ENCODE results near the gene PZP.
"Not testable (repeated sequence)": the region's sequence is repeated elsewhere in the genome, so short reads cannot be mapped to it uniquely, and the experiment has no call there.

PZP gene

DNA sequence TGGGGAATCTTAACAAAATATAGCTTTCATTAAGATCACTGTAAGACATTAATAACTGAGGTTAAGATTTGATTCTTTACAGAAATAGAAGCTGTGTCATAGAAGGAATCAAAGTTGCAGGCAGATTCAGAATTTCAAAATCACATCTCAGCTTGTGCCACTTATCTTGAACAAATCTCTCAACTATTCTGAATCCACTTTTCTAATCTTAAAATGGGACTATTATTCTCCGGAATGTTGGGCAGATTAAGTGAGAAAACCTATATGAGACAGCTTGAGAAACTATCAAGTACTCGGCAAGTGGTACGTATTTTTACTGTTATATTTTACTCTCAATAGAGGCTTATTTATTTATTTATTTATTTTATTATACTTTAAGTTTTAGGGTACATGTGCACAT is 28.4 kb downstream of the PZP start:
- DNase-seq, result no peak

DNA sequence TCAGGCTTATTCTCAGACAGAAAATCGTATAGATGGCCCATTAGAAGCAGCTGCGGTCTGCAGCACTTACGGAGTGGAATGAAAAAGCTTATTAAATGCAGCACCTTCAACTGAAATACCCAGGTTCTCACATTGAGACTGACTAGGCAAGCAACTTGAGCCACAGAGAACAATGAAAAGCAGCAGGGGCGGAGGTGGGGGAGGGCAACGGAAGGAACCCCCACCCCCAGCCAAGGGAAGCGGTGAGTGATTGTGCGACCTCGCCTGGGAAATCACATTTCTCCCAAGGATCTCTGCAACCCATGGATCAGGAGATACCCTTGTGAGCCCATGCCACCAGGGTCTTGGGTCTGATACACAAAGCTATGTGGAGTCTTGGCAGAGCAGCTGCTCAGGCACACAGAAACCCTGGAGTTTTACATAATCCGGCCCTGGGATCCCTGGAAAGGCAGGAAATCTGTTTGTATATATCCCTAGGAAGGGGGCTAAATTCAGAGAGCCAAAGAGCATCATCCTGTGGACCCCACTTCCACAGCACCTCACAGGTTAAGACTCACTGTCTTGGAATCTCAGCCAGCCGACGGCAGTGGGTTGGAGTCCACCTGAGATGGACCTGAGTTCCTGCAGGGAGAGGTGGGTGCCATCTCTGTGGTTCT is 38.1 kb downstream of the PZP start:
- no peak for DNase-seq

DNA sequence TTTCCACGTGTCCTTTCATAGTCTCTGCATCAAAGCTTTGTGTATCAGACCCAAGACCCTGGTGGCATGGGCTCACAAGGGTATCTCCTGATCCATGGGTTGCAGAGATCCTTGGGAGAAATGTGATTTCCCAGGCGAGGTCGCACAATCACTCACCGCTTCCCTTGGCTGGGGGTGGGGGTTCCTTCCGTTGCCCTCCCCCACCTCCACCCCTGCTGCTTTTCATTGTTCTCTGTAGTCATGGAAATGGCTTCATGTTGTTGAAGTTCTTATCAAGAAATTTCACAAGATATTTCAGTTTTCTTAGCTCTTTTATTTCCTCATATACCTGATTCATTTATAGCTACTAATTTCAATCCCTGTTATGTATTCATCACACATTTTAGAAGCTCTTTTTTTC is 40.9 kb downstream of the PZP start:
- not testable (repeated sequence) for DNase-seq

DNA sequence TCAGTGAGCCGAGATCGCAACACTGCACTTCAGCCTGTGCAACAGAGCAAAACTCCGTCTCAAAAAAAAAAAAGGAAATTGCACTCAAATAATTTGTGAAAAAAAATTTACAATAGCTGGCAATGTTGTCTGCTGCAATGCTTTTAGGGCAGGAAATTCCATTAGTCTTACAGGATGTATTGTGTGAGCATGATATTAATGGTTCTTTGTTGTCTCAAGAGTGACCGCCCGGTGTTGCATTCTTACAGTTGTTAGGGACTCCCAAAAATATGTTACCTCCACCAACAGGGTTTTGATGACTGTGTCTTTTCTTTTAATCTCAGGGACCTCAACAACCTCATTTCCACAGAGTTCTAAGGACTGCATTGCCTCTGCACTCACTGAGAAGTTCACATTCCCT is 44.8 kb downstream of the PZP start:
- no peak for DNase-seq

DNA sequence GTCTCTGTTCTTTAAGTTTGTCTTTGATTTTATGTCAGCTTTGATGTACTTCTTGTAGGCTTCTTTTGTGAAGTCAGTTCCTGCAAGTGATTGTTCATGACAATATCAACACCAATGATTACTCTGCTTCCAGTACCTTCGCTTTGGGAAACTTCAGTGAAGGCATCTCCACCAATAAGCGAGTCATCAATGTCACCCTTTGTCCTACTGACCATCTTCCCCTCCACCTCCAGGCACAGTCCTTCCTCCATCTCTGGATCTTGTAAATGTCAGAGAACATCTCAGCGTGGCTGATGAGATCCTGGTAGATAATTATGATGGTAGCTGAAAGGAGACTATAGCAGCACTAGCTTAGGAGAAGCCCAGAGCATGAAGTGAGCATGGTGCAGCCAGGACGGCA is 52.1 kb downstream of the PZP start:
- no peak for DNase-seq

DNA sequence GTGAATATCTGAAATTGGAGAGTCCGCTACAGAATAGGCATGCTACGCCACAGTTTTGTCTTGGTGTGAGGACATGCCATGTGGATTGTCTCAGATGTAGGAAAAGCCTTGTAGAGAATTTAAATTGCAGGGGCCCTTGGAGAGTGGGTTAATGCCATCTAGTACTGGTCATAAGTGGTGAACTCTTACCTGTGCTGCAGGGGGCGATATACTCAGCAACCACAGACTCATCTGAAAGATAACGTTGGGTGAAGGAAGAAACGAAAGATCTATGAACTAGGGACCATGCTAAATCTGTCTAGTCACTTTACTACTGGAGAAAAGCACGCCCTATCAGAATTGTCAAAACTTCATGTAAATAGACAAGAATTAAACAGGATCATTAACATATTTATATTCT is 58.8 kb downstream of the PZP start:
- no peak for DNase-seq

DNA sequence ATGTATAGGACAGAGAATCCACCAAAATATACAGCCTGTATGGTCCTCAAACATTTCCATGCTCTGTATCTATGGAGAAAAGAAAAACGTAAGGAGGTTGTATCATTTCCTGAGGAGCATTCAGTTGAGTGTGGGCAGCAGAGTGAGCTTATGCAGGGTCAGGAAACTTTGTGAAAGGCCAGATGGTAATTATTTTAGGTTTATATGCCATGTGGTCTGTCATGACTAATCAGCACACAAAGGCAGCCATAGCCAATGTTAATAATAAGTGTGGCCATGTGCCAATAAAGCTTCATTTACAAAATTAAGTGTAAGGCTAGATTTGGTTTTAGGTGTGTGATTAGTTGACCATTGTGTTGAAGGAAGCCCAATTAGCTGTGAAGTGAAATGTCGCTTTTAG is 59.3 kb downstream of the PZP start:
- DNase-seq, result no peak

DNA sequence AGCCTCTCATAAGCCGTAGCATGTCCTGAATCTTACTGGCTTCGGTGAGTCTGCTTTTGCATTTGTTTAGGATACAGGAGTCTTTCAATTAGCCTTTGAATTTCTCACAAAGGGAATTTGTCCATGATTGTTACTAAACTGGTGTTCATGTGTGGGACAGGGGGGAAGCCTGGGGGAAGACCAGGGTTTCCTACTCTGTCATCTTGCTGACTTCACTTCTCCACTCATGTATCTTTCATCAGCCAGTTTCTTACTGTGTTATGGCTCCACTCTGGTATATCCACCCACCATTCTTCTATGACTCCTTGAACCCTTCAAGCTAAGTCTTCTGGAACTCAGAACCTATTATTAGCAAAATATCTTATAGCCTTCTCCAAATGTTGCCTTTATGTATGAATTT is 60.7 kb downstream of the PZP start:
- no peak for DNase-seq

DNA sequence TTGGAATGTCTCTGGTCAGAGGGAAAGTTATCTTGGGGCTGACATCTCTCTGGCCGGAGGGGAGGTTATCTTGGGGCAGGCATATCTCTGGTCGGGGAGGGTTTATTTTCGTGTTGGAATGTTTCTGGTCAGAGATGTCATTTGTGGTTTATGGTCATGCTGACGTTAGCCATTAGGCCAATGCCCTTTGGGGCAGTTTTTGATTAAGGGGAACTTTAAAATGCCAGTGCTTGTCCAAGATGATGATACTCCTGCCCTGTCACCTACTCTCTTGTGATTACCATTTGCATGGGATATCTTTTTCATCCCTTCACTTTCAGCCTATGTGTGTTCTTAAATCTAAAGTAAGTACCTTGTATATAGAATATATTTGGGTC is 63.5 kb downstream of the PZP start:
- no peak for DNase-seq

DNA sequence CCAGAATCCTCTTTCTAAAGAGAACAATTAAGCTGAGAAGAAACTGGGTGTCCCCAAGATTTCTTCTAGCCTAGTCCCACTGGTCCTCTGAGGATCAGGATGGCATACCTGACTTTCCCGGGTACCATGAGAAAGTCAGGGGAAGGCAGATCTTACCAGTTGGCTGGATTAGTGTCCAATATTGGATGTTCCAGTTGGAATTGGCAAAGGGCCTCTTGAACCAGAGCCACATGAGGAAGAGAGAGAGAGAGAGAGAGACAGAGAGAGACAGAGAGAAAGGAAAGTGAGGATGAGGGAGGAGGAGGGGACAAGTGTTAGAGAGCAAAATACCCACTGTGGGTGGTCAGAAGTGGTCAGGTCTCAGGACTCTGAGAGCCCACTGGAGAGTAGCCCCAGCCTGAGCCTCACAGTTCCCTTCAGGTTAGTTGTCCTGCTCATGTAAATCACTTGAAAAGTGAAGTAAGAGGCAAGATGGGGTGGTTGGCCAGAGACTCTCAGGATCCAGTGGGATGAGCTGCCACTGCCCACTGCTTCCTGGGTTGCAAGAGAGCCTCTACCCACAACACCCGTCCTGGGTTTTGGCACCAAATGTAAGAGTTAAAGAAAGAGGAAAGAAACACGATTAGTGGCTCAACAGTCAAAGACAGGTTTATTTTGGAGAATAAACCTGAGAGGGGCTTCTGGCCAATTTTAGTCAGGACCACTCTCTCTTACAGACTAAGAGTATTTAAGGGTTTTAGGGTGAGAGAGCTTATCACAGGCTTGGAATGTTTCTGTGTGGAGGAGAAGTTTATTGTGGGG is 64.1 kb downstream of the PZP start:
- DNase-seq, result no peak

DNA sequence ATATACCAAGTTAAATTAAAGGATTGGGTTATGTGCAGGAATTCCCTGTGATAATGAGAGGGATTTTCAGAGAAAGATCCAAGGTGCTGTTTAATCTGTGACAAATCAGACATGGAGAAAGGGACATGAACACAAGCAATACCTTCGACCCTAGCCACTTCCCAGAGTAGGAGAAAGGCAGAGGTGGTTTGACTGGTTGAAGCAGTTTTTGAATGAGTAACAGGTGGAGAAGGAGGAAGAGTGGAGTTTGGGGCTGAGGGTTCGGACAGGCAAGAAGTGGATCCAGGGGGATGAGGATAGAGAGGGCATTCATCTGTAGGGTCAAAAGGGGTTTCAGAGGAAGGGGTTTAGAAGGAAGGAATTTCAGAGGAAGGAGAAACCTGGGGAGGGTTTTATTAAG is 65.1 kb downstream of the PZP start:
- DNase-seq, result no peak

DNA sequence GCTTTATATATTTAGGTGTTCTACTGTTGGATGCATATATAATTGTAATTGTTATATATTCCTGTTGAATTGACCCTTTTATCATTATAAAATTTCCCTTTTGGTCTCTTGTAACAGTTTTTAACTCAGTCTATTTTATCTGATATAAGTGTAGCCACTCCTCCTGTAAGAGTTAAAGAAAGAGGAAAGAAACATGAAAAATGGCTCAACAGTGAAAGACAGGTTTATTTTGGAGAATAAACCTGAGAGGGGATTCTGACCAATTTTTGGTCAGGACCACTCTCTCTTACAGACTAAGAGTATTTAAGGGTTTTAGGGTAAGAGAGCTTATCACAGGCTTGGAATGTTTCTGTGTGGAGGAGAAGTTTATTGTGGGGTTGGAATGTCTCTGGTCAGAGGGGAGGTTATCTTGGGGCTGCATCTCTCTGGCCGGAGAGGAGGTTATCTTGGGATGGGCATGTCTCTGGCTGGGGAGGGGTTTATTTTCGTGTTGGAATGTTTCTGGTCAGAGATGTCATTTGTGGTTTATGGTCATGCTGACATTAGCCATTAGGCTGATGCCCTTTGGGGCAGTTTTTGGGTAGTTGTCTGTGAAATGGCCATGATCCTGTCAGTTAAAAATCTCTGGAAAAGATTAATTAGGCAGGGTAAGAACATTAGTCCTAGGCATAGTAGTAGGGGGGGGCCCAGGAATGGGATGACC is 68.5 kb downstream of the PZP start:
- DNase-seq, result not testable (repeated sequence)

DNA sequence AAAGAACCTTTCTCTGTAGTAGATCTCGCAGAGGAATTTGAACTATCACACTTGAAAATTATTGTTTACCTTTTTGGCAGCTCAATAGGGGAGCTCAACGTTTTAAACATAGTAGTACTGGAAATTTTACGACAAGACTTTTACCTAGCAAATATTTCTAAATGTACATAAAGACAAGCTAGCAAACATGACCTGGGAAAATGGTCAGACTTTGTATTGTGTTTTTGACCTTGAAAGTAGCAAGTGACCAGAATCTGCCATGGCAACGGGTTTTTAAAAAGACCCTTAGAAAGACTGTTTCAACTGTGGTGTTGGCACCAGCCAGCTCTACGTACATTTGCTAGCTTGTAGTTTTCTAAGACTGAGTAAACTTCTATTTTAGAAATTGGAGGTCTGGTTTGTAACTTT is 72.3 kb downstream of the PZP start:
- no peak for DNase-seq

DNA sequence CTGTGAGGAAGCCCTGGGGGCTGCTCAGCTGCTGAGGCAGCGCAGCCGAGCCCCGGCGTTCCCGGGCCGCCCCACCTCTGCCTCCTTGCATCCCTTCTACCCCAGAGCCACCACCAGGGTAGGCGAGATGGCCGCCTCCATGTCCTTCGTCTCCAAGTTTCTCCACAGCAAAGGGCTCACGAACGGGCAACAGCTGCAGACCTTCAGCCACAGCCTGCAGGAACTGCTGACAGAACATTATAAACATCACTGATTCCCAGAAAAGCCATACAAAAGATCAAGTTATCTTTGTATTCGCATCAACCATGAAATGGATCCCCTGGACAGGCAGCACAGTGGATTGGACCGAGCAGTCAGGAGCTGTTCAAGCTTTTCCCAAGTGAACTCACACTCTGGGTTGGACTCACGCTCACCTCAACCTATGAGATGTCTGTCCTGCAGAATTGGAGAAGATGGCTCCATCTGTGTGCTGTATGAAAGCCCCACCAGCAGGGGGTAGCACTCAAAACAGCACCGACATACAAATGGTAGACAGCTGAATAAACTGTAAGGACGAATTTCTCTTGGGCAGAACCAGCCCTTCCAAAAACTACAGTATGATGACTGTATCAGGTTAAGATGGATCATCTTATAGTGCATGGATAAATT is 73.1 kb downstream of the PZP start:
- no peak for DNase-seq

DNA sequence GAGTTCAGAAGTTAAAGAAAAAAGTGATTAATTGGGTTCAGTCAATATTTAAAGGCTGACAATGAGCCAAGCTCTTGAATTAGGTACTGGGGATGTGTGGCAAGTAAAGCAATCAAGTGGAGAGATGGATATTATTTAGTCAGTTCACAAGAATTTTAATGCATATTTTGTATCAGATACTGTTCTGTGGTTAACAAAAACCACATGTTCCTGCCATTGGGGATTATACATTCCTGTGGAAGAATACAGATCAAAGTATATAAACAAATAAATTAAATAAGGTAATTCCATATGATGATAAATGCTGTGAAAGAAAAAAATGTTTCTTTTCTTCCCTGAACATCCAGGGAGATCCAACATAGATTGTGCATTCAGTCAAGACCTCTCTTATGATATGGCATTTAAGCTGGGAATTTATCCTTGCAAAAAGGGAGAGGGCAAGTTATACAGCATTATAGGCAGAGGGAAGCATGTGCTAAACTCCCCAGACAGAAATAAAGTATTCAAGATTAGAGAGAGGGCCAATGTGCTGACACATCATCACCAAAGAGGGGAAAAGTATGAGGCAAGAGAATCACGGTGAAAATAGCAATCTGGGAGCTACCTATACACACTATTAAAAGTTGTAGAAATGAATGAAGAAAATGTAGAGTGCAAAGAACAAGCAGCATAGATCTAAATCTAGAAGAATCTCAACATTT is 74.8 kb downstream of the PZP start:
- no peak for DNase-seq

DNA sequence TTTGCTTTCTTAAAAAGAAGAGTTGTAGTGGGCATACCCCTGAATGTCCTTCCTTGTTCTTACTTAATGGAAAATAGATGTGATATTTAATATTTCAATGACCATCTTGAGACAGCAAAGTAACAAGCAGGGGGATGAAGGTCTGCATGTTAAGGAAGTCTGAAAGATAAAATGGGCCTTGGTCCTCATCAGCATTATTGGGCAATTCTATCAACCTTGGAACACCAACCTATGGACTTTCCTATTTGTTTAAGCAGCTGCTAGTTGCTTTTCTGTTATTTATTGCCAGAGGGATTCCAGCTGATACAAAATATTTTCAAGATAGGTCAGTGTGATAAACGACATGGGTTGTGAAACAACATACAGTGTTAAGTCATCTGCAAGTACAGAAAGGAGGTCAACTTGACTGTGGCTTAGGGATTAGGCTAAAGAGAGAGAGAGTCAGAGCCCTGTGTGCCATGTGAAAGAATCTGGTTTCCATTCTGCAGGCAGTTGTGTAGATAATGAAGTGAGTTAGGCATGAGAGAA is 76.1 kb downstream of the PZP start:
- no peak for DNase-seq

DNA sequence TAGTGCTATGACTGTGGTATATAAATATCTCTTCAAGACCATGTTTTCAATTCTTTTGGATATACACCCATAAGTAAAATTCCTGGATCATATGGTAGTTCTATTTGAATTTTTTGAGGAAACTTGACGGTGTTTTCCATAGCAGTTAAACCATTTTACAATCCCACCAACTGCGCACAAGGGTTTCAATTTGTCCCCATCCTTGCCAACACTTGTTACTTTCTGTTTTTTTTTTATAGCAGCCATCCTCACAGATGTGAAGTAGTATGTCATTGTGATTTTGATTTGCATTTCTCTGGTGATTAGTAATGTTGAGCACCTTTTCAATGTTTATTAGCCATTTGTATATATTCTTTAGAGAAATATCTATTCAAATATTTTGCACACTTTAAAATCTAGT is 78.0 kb downstream of the PZP start:
- DNase-seq, result no peak

DNA sequence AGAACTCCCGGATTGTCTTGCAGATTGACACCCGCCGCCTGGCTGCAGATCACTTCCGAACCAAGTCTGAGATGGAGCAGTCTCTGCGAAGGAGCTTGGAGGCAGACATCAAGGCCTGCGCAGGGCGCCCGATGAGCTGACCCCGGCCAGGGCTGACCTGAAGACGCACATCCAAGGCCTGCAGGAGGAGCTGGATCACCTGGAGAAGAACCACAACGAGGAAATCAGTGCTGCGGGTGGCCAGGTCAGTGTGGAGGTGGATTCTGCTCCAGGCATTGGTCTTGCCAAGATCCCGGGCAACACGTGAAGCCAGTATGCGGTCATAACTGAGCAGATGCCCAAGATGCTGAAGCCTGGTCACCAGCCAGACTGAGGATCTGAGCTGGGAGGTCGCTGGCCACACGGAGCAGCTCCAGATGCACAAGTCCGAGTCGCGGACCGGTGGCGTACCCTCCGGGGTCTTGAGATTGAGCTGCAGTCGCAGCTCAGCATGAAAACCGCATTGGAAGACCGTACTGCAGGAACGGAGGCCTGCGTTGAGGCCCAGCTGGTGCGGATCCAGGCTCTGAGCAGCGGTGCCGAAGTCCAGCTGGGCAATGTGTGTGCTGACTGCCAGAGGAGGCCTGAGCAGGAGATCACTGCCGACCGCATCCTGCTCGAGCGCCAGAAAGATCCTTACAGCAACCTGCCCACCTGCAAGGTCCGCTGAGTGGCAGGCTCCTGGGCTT is 80.1 kb downstream of the PZP start:
- no peak for DNase-seq

DNA sequence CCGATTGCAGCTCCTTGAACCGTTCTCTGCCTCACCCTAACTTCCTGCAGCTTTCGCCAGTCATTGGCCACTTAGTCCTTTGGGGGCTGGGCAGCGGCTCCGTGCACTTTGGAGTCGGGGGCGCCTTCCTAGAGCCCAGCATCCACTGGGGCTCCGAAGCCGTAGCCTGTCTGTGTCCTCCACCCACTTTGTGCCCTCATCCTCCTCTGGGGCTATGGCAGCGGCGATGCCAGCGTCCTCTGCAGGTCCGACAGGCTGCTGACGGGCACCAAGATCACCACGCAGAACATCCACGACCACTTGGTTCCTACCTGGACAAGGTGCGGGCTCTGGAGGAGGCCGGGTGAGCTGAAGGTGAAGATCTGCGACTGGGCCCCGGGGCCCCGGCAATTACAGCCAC is 80.7 kb downstream of the PZP start:
- DNase-seq, result no peak

DNA sequence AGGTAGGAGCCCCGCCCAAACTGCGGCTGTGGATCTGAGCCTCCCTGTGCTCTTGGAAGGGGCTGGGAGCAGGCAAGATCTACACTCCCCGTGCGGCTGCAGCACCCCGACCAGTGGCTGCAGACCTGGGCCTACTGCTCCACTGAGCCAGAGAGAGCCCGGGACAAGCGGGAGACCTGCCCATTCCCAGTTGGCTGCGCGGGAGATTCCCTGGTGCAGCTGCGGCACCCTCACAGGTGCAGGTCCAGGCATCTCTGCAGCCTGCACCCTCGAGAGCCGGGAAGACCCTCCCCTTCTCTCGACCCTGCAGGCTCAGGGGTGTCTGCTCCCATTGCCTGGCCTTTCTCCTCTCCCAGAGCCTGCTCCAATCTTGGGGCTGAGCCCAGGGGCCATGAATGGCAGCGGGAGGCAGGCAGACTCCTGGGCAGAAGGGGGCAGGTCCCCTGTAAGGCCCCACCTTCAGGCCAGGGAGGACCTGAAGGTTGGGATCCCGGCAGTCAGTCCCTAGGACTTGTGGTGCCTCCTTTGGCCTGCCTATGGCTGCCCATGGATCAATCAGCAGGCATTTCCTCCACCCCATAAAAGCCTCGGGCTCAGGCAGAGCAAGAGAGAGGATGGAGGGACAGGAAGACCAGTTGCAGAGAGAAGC is 83.7 kb downstream of the PZP start:
- no peak for DNase-seq

DNA sequence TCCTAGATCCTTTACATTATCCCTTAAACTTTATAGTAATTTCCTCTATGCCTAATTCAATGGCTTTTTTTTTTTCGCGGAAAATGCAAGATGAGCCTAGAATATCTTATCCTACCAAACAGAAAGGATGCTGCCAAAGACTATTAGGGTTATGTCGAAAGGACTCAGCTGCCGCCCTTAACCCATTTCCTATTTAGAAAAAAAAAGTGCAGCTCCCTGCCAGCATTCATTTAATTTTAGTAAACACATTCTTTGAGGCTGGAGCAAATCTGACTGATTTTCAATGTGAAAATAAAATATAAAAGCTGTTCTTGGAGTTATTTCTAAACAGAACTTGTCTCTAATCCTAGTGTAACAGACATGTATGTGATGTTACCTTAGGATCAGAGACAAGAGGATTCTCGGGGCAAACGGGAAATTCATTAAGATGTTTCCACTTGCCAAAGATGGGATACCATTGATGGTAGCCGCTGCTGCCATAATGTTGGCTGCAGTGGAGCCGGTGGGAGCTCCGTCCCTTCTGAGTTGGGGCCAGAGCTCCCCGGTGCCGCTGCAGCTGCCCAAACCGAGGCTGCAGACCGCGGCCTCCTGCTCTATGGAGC is 84.3 kb downstream of the PZP start:
- DNase-seq, result no peak
